Right lobe of liver (tissue), 4 donors: ENCODE measurements around the gene PPFIA3.

ENCODE experiments used
- CTCF ChIP-seq, 4 donors: fragments of 200-600 bp in 3 of 4; fragments of 450-650 bp in 1 of 4; IDR thresholded peaks; one replicate each; pipeline versions ENCODE4 v1.5.1 to v1.8.0; 2016 to 2022; ENCODE audit warnings: antibody characterized with exemption in 4 of 4, mild to moderate bottlenecking in 2 of 4
- POLR2A ChIP-seq: fragments of 450-650 bp; IDR thresholded peaks from one replicate; pipeline ENCODE4 v1.6.1; 2017; ENCODE audit warnings: antibody characterized with exemption, mild to moderate bottlenecking
- donor health status: DM: no; HTN: no; CAD: no.
- donor health status: DM: no; HTN: no; CAD: no.
- donor health status: DM: no; HTN: yes; CAD: no.

GRCh38 chr19:49155820-49156346 is 36.5 kb downstream of the PPFIA3 start:
- no peak for TF ChIP-seq CTCF (IDR thresholded peaks at IDR 0.05)
- TF ChIP-seq POLR2A, result no peak
